ENCODE data around the gene SFPQ. TPM values are rescaled to one million over a fixed set of nuclear protein-coding genes. Genes with fewer than 3 reads are reported as not detected.

SFPQ gene
- total and polyA plus RNA-seq, 2 of the 8 experiments (the other 6 are each of a cell fraction or from before 2014, with no cell fraction given): 118 to 469 TPM

GRCh38 chr1:35164893-35165292 lies 28.1 kb downstream of the SFPQ start:
- Histone ChIP-seq H4K91ac (replicated peaks; ENCODE audit: insufficient read length, low read length) (no peak overlapping the region), H3K18ac (ENCODE audit: extremely low read depth, low read length) (no peak overlapping the region), H3K4ac (replicated peaks; ENCODE audit: insufficient read length, low read depth, low read length) (no peak overlapping the region), H4K20me1 (replicated peaks in 1 of 2; ENCODE audit: control insufficient read depth in 1 of 2, insufficient read depth in 2 of 2, low read length in 2 of 2) (no peaks in the 10 kb centered on the region), H3K14ac (ENCODE audit: insufficient read length) (no peak overlapping the region), H3K4me2 (ENCODE audit: insufficient read depth in 1 of 2, low read depth in 2 of 2, low read length in 2 of 2) (no peak overlapping the region), H2BK120ac (replicated peaks; ENCODE audit: low read depth, low read length) (no peak overlapping the region), H3K36me3 (ENCODE audit: control insufficient read depth in 2 of 4, insufficient read depth in 4 of 4, low read length in 3 of 4) (no peaks in the 10 kb centered on the region), H3K9ac (replicated peaks in 1 of 4; ENCODE audit: extremely low read depth in 1 of 4, low read depth in 3 of 4, low read length in 3 of 4) (no peak overlapping the region), H2BK15ac (ENCODE audit: low read length) (no peak overlapping the region), H4K5ac (ENCODE audit: insufficient read length, low read depth, low read length) (no peak overlapping the region), H3K27me3 (replicated peaks in 1 of 4; ENCODE audit: control insufficient read depth in 3 of 4, extremely low read depth in 1 of 4, insufficient read depth in 3 of 4, low read length in 3 of 4) (no peaks in the 10 kb centered on the region), H3K23ac (ENCODE audit: insufficient read length) (no peak overlapping the region), H3K4me3 (ENCODE audit: extremely low read depth in 1 of 4, insufficient read depth in 2 of 4, low read depth in 3 of 4, low read length in 4 of 4) (no peak overlapping the region), H4K8ac (ENCODE audit: extremely low read depth, insufficient read depth, low read length) (no peak overlapping the region), H2BK12ac (ENCODE audit: low read depth, low read length) (no peak overlapping the region), H3K27ac (ENCODE audit: low read depth, low read length) (no peak overlapping the region), H3K79me2 (ENCODE audit: control insufficient read depth in 1 of 2, insufficient read depth in 2 of 2, low read length in 2 of 2) (no peaks in the 10 kb centered on the region), H3K79me1 (ENCODE audit: low read depth, low read length) (no peaks in the 10 kb centered on the region), H2BK5ac (ENCODE audit: low read depth, low read length) (no peak overlapping the region), H2BK20ac (ENCODE audit: low read length) (no peak overlapping the region), H2AK5ac (ENCODE audit: low read depth, low read length) (no peak overlapping the region), H2AFZ (ENCODE audit: low read length) (no peak overlapping the region), H3K56ac (replicated peaks; ENCODE audit: insufficient read length, low read depth, low read length) (no peak overlapping the region), H3K4me1 (replicated peaks in 1 of 4; ENCODE audit: control insufficient read depth in 3 of 4, insufficient read depth in 4 of 4, low read length in 3 of 4) (no peaks in the 10 kb centered on the region), H3K9me3 (ENCODE audit: insufficient read depth in 2 of 2, low read depth in 1 of 2, low read length in 1 of 2) (peaks cover 1 to 2% of the 10 kb centered on the region in 2 experiments; a peak in 1 of 4 replicates), H3K23me2 (ENCODE audit: low read depth, low read length) (no peaks in the 10 kb centered on the region)
- WGBS, 2 experiments (ENCODE audit: extremely low coverage in 1 of 2, insufficient coverage in 1 of 2, insufficient read length in 1 of 2, insufficient replicate concordance in 2 of 2, low coverage in 1 of 2, low lambda C conversion rate in 2 of 2, missing lambda C conversion rate in 1 of 2): 83% methylated on average over 3 of the region's 3 CpGs; no CpG with 5 or more reads in 1 of the 2 experiments
- TF ChIP-seq TEAD4 (IDR thresholded peaks at IDR 0.05; ENCODE audit: low read depth, low read length) (no peak), YY1 (IDR thresholded peaks at IDR 0.05; ENCODE audit: low read depth, low read length) (no peak)
- FAIRE-seq: no peak
- CTCF ChIA-PET (ENCODE audit: partially characterized antibody): no interaction called here
- no peak for DNase-seq (ENCODE audit: low read depth in 1 of 2, low spot score in 2 of 2)
- POLR2A ChIA-PET (ENCODE audit: partially characterized antibody): interaction anchor here (0.6 to 2.3 kb wide), 3 partner anchors 11 to 18 kb away, joined by 3 to 8 read pairs (median 3); no protein-coding TSS in a partner anchor
